GM19452 (cell line): ENCODE measurements around the gene ATXN7L1.

ENCODE experiments used
- ATAC-seq: cut with Tn5 transposase; IDR thresholded peaks from one replicate; pipeline ENCODE4 v1.9.1; 2021; ENCODE audit not compliant: unreplicated experiment

ATXN7L1 gene

GRCh38 chr7:105594034-105594433, 282.4 kb downstream of the ATXN7L1 start:
- ATAC-seq, result no peak

GRCh38 chr7:105591522-105591921, 284.9 kb downstream of the ATXN7L1 start:
- ATAC-seq, result no peak

- ATAC-seq, result no peak
Measured at GRCh38 chr7:105590793-105591192, 285.6 kb downstream of the ATXN7L1 start.

- ATAC-seq, result peak; percentile 76
Measured at GRCh38 chr7:105589356-105590077, 286.9 kb downstream of the ATXN7L1 start.

- ATAC-seq, result no peak
Measured at GRCh38 chr7:105587909-105588635, 288.3 kb downstream of the ATXN7L1 start.

- ATAC-seq, result no peak
Measured at GRCh38 chr7:105585850-105586500, 290.4 kb downstream of the ATXN7L1 start.

GRCh38 chr7:105584165-105584564, 292.2 kb downstream of the ATXN7L1 start:
- no peak for ATAC-seq

GRCh38 chr7:105583061-105583460, 293.3 kb downstream of the ATXN7L1 start:
- no peak for ATAC-seq

GRCh38 chr7:105581066-105581811, 295.2 kb downstream of the ATXN7L1 start, which contains the start of gene EFCAB10:
Gene EFCAB10, minus strand, starts transcription at chr7:105581493. Its CDS starts 30 bp downstream, at chr7:105581463.
- peak; percentile 84 for ATAC-seq

GRCh38 chr7:105580022-105580740, 296.2 kb downstream of the ATXN7L1 start:
- ATAC-seq, result no peak

GRCh38 chr7:105578496-105578895, 297.9 kb downstream of the ATXN7L1 start:
- no peak for ATAC-seq

- no peak for ATAC-seq
Measured at GRCh38 chr7:105577251-105577650, 299.1 kb downstream of the ATXN7L1 start.

- no peak for ATAC-seq
Measured at GRCh38 chr7:105571891-105572290, 304.5 kb downstream of the ATXN7L1 start.

- no peak for ATAC-seq
Measured at GRCh38 chr7:105567821-105568220, 308.6 kb downstream of the ATXN7L1 start.

GRCh38 chr7:105567024-105567423, 309.4 kb downstream of the ATXN7L1 start:
- ATAC-seq, result no peak

- no peak for ATAC-seq
Measured at GRCh38 chr7:105565190-105565589, 311.2 kb downstream of the ATXN7L1 start.

GRCh38 chr7:105559926-105560325, 316.5 kb downstream of the ATXN7L1 start:
- ATAC-seq, result no peak
